GM12878 (cell line): ENCODE data around the gene ETFBKMT. TPM values are rescaled to one million over a fixed set of nuclear protein-coding genes. Genes with fewer than 3 reads are reported as not detected.

Experiments used
- BRCA1 ChIP-seq: IDR thresholded peaks from 2 replicates; pipeline ENCODE4 v1.6.1; 2011; ENCODE audit warnings: low read depth, low read length, improper control_type of control experiment
- ESRRA ChIP-seq: IDR thresholded peaks from 2 replicates; pipeline ENCODE4 v1.6.1; 2012; ENCODE audit warnings: mild to moderate bottlenecking, low read length, improper control_type of control experiment
- FOS ChIP-seq: IDR thresholded peaks from 3 replicates; pipeline ENCODE4 v1.6.1; 2011; ENCODE audit warnings: borderline replicate concordance; ENCODE audit not compliant: insufficient read length; ENCODE audit errors: extremely low read depth
- FOXM1 ChIP-seq: IDR thresholded peaks from 2 replicates; pipeline ENCODE4 v1.6.1; 2012; ENCODE audit warnings: low read depth, mild to moderate bottlenecking, inconsistent platforms, low read length, moderate library complexity
- GABPA ChIP-seq: IDR thresholded peaks from 2 replicates; pipeline ENCODE4 v1.6.1; 2014; ENCODE audit warnings: antibody characterized with exemption, low read depth, mild to moderate bottlenecking, inconsistent platforms
- IKZF2 ChIP-seq, 2 experiments: fragments of 450-650 bp; IDR thresholded peaks; 2 replicates each; pipeline ENCODE4 v1.6.1; 2017; ENCODE audit warnings: mild to moderate bottlenecking in 2 of 2, moderate library complexity in 2 of 2
- MTA3 ChIP-seq: IDR thresholded peaks from 2 replicates; pipeline ENCODE4 v1.6.1; 2012; ENCODE audit warnings: low read length, inconsistent platforms, borderline replicate concordance
- MYB ChIP-seq: fragments of 150-350 bp; IDR thresholded peaks from 2 replicates; pipeline ENCODE4 v1.6.1; 2014; ENCODE audit warnings: mild to moderate bottlenecking, low read depth, low read length, borderline replicate concordance
- NBN ChIP-seq: fragments of 450-650 bp; IDR thresholded peaks from 2 replicates; pipeline ENCODE4 v1.6.1; 2016
- NFIC ChIP-seq: IDR thresholded peaks from 2 replicates; pipeline ENCODE4 v1.6.1; 2012; ENCODE audit warnings: low read depth, mild to moderate bottlenecking, inconsistent platforms, low read length, moderate library complexity
- NFYA ChIP-seq: IDR thresholded peaks from 2 replicates; pipeline ENCODE4 v1.6.1; 2011; ENCODE audit warnings: low read depth, mild to moderate bottlenecking, low read length, improper control_type of control experiment, borderline replicate concordance
- POLR2AphosphoS2 ChIP-seq: IDR thresholded peaks from 2 replicates; pipeline ENCODE4 v1.6.1; 2011; ENCODE audit warnings: low read depth, mild to moderate bottlenecking, low read length, improper control_type of control experiment, moderate library complexity
- RBBP5 ChIP-seq: fragments of 200-600 bp; sonication (generic); conservative IDR thresholded peaks from 2 replicates; pipeline ENCODE4 v1.6.1; 2016
- SMARCA5 ChIP-seq: fragments of 450-650 bp; IDR thresholded peaks from 2 replicates; pipeline ENCODE4 v1.6.1; 2017; ENCODE audit warnings: mild to moderate bottlenecking
- SREBF1 ChIP-seq: IDR thresholded peaks from 2 replicates; pipeline ENCODE4 v1.6.1; 2012; ENCODE audit warnings: mild to moderate bottlenecking, low read length
- SRF ChIP-seq, 2 experiments: IDR thresholded peaks; 2 replicates each; pipeline ENCODE4 v1.6.1; 2011; ENCODE audit warnings: low read depth in 2 of 2, low read length in 2 of 2, mild to moderate bottlenecking in 1 of 2, moderate library complexity in 1 of 2
- YBX1 ChIP-seq: fragments of 450-650 bp; IDR thresholded peaks from 2 replicates; pipeline ENCODE4 v1.6.1; 2016; ENCODE audit warnings: antibody characterized with exemption
- ZNF217 ChIP-seq: fragments of 450-650 bp; IDR thresholded peaks from 2 replicates; pipeline ENCODE4 v1.6.1; 2017; ENCODE audit warnings: antibody characterized with exemption, mild to moderate bottlenecking
- ZNF274 ChIP-seq: IDR thresholded peaks from one replicate; pipeline ENCODE4 v1.8.0; 2011; ENCODE audit not compliant: insufficient read length, insufficient read depth
- polyA plus RNA-seq, 11 experiments: library from polyadenylated mRNA; depleted of rRNA in 4 of 11; unstranded in 6 of 11; stranded (reverse) in 5 of 11; fragments of >200 nt; fragmentation: Nextera tagmentation in 4 of 11; fragmentation: Illumina TruSeq in 1 of 11; extraction: Ambion mirVana in 4 of 11; extraction: Trizol in 1 of 11; gene quantifications; 1 replicate in 1 of 11; 2 replicates in 10 of 11; pipeline versions ENCODE4 v1.2.1 to v1.2.3, GENCODE V29; 2011 to 2016; ENCODE audit warnings: inconsistent platforms in 2 of 11, missing spikeins in 2 of 11, low read depth in 1 of 11
- total RNA-seq, 4 experiments: library from RNA; depleted of rRNA in 3 of 4; stranded (reverse); fragments of >200 nt in 3 of 4; fragmentation: Illumina TruSeq in 1 of 4; extraction: Trizol in 1 of 4; gene quantifications; 2 replicates each; pipeline versions ENCODE4 v1.2.1 to v1.2.3, GENCODE V29; 2013 to 2021
- TF ChIP-seq, protein P1 (sequence below): fragments of 450-650 bp; IDR thresholded peaks from 2 replicates; pipeline ENCODE4 v1.6.1; 2017; ENCODE audit warnings: mild to moderate bottlenecking
- TF ChIP-seq, protein P2 (sequence below): IDR thresholded peaks from 2 replicates; pipeline ENCODE4 v1.6.1; 2012; ENCODE audit warnings: improper control_type of control experiment, low read depth, low read length; ENCODE audit not compliant: insufficient replicate concordance
- TF ChIP-seq, protein P3 (sequence below): fragments of 450-650 bp; IDR thresholded peaks from 2 replicates; pipeline ENCODE4 v1.6.1; 2017; ENCODE audit warnings: borderline replicate concordance
- TF ChIP-seq, protein P4 (sequence below): IDR thresholded peaks from 2 replicates; pipeline ENCODE4 v1.6.1; 2011; ENCODE audit warnings: low read depth, mild to moderate bottlenecking, low read length, moderate library complexity, borderline replicate concordance; ENCODE audit errors: extremely low read depth

Gene ETFBKMT
- total and polyA plus RNA-seq, 10 of the 15 experiments (the other 5 are each of a cell fraction or from before 2014, with no cell fraction given), result 0.25 to 1.1 (median 0.65) TPM

DNA sequence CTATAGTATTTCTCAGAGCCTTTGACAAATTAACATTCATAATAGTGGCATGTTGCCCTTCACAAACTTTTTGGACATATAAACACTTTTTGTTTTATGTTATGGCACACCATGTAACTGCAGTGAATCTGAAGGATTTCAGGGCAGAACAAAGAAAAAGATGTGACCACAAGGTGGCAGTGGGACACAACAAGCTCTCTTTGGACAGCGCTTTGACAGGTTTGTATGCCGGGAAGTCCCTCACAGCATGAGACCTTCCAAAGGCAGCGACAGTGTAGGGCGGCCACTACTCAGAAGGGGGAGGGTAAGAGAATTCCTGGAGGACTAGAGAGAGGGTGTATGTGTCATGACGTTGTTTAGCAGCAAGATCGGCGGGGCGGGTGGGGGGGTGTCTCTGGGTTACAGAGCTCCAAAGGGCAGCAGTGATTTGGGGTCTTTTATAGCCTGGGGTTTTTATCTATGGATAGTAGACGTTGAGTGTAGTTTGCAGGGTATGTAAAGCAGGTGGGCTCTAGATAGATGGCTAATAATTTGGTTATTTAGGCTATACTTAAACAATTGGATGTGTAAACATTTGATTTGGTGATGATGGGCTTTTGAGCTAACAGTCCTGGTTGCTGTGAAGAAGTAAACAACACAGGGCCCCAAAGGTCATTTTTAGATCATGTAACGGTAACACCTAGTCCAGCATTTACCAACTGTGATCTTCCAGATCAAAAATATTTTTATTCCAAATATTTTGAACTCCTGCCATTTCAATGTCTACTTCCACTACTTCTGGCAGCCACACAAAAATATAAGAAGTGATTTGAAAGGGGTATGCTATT is 22.9 kb downstream of the ETFBKMT start (continued):
- TF ChIP-seq ESRRA (no peak), SMARCA5 (peak; percentile 63; the same call in 1 of the 2 replicates), FOS (no peak), ZNF274 (no peak), SREBF1 (no peak), NFIC (no peak), POLR2AphosphoS2 (no peak), RBBP5 (no peak), NBN (0 out of 2 replicates have a peak, but pooled peaks have one; percentile 25), MTA3 (no peak), MYB (no peak), GABPA (no peak), NFYA (no peak), YBX1 (no peak), FOXM1 (peak; percentile 64; the same call in 1 of the 2 replicates), SRF (IDR thresholded peaks at IDR 0.05; ENCODE audit: low read depth in 2 of 2, low read length in 2 of 2) (no peak), BRCA1 (no peak), ZNF217 (no peak), IKZF2 (IDR thresholded peaks at IDR 0.05) (0 out of 4 replicates have a peak, but pooled peaks have one; percentile 16)
- TF ChIP-seq, protein P1, sequence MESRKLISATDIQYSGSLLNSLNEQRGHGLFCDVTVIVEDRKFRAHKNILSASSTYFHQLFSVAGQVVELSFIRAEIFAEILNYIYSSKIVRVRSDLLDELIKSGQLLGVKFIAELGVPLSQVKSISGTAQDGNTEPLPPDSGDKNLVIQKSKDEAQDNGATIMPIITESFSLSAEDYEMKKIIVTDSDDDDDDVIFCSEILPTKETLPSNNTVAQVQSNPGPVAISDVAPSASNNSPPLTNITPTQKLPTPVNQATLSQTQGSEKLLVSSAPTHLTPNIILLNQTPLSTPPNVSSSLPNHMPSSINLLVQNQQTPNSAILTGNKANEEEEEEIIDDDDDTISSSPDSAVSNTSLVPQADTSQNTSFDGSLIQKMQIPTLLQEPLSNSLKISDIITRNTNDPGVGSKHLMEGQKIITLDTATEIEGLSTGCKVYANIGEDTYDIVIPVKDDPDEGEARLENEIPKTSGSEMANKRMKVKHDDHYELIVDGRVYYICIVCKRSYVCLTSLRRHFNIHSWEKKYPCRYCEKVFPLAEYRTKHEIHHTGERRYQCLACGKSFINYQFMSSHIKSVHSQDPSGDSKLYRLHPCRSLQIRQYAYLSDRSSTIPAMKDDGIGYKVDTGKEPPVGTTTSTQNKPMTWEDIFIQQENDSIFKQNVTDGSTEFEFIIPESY, result no peak
- TF ChIP-seq, protein P2, sequence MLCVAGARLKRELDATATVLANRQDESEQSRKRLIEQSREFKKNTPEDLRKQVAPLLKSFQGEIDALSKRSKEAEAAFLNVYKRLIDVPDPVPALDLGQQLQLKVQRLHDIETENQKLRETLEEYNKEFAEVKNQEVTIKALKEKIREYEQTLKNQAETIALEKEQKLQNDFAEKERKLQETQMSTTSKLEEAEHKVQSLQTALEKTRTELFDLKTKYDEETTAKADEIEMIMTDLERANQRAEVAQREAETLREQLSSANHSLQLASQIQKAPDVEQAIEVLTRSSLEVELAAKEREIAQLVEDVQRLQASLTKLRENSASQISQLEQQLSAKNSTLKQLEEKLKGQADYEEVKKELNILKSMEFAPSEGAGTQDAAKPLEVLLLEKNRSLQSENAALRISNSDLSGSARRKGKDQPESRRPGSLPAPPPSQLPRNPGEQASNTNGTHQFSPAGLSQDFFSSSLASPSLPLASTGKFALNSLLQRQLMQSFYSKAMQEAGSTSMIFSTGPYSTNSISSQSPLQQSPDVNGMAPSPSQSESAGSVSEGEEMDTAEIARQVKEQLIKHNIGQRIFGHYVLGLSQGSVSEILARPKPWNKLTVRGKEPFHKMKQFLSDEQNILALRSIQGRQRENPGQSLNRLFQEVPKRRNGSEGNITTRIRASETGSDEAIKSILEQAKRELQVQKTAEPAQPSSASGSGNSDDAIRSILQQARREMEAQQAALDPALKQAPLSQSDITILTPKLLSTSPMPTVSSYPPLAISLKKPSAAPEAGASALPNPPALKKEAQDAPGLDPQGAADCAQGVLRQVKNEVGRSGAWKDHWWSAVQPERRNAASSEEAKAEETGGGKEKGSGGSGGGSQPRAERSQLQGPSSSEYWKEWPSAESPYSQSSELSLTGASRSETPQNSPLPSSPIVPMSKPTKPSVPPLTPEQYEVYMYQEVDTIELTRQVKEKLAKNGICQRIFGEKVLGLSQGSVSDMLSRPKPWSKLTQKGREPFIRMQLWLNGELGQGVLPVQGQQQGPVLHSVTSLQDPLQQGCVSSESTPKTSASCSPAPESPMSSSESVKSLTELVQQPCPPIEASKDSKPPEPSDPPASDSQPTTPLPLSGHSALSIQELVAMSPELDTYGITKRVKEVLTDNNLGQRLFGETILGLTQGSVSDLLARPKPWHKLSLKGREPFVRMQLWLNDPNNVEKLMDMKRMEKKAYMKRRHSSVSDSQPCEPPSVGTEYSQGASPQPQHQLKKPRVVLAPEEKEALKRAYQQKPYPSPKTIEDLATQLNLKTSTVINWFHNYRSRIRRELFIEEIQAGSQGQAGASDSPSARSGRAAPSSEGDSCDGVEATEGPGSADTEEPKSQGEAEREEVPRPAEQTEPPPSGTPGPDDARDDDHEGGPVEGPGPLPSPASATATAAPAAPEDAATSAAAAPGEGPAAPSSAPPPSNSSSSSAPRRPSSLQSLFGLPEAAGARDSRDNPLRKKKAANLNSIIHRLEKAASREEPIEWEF, result no peak
- TF ChIP-seq, protein P3, sequence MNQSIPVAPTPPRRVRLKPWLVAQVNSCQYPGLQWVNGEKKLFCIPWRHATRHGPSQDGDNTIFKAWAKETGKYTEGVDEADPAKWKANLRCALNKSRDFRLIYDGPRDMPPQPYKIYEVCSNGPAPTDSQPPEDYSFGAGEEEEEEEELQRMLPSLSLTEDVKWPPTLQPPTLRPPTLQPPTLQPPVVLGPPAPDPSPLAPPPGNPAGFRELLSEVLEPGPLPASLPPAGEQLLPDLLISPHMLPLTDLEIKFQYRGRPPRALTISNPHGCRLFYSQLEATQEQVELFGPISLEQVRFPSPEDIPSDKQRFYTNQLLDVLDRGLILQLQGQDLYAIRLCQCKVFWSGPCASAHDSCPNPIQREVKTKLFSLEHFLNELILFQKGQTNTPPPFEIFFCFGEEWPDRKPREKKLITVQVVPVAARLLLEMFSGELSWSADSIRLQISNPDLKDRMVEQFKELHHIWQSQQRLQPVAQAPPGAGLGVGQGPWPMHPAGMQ, result no peak
- TF ChIP-seq, protein P4, sequence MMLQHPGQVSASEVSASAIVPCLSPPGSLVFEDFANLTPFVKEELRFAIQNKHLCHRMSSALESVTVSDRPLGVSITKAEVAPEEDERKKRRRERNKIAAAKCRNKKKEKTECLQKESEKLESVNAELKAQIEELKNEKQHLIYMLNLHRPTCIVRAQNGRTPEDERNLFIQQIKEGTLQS, result no peak
